Measurements from ENCODE around the gene FARSB.

FARSB gene

GRCh38 chr2:222548992-222549391, 106.9 kb downstream of the FARSB start:
- DNase-seq, result no peak

GRCh38 chr2:222547083-222547482, 108.8 kb downstream of the FARSB start:
- no peak for DNase-seq

GRCh38 chr2:222545823-222546795, 109.8 kb downstream of the FARSB start:
- DNase-seq, result no peak

GRCh38 chr2:222544661-222545060, 111.2 kb downstream of the FARSB start:
- no peak for DNase-seq

DNA sequence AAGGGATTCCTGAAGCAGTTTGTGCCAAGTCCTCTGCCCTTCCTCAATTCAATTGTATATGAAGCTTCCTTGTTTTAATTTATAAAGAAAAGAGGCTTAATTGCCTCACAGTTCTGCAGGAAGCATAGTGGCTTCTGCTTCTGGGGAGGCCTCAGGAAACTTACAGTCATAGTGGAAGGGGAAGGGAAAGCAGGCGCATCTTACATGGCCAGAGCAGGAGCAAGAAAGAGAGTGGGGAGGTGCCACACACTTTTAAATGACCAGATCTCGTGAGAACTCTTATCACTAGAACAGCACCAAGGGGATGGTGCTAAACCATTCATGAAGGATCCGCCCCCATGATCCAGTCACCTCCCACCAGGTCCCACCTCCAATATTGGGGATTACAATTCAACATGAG, 117.4 kb downstream of the FARSB start:
- DNase-seq, result no peak

GRCh38 chr2:222535477-222535876, 120.4 kb downstream of the FARSB start:
- no peak for DNase-seq

DNA sequence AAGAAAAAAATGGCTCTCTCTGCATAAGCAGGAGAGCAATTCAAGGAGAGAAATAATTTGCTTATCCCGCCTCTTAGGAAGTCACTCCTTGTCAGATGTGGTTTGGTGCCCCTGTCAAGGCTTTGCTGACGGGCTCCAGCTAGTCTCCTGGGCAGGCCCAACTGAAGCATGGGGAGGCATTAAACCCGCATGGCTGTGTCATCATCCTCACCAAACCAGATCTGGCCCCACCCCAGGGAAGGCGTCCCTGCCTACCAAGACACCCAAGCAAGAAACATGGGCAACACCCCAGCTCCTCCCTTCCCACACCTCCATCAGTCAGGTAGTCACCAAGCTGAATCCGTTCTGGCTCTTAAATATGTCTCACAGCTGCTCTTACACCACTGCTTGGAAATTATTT, 123.6 kb downstream of the FARSB start:
- no peak for DNase-seq

- DNase-seq, result no peak
Observed at GRCh38 chr2:222526480-222527277, 129.2 kb downstream of the FARSB start.

- no peak for DNase-seq
Observed at GRCh38 chr2:222525811-222526210, 130.1 kb downstream of the FARSB start.

DNA sequence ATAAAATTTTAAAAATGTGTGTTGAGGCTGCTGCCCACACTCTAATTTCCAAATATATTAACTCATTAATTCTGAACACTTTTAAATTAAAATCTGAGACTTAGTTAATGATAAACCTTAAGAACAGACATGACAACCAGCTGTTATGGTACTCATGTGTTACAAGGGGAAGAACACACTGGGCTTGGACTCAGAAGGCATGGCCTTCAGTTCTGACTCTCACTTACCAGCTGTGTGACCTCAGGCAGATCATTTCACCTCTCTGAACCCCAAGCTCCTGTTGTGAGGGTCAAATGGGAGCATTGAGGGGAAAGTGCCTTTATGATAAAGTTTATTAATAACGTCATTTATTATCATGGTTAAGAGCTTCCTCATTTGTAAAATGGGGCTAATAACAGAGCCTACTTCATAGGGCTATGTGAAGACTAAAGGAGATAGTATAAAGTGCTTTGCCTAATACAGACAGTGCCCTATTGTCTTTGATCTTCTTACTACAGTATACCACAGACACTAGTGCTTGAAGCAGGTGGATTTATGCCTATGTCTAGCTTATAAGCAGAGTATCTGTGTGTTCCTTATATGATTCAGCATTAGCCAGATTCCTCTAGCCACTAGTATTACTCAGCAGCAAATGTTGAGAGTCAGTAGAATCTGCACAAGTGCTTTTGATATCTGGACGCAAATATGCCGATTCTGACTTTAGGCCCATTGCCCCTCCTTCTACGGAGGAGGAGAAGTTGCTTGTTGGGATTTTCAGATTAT, 131.9 kb downstream of the FARSB start:
- no peak for DNase-seq

DNA sequence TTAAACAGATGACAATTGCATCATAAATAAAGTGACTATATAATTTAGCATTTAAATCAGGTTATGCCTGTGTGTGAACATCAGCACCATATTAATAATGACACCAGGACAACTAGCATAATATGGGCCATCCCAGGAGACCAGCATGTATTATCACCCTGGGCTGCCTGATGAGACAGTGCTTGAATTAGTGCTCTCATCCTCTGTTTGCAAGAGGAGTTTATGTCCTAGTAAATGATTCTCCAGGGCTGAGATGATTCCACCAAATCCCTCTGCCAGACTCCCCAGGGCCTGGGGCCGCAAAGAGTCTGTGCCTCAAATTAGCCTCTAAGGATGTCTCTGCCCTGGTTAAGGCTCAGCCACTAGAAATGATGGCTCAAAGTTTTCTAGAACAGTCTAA, 133.8 kb downstream of the FARSB start:
- DNase-seq, result no peak

GRCh38 chr2:222521099-222521498, 134.8 kb downstream of the FARSB start:
- DNase-seq, result no peak

Data from fibroblast of skin of abdomen (primary cell).